K562 (cell line): ENCODE measurements around the gene INO80. TPM values are rescaled to one million over a fixed set of nuclear protein-coding genes. Genes with fewer than 3 reads are reported as not detected.

Experiments used
- ATAC-seq: fragments of 200-7000 bp; cut with Tn5 transposase; 3 replicates; pipeline ENCODE4 v1.9.1; 2020; ENCODE audit warnings: moderate library complexity
- BruUV-seq: library from RNA; stranded (reverse); fragments of 400-500 nt; replicated peaks from 2 replicates; lab custom pipeline; 2021; lab: Mats Ljungman, UMichigan
- CTCF ChIA-PET: fragments of 300-600 bp; formaldehyde crosslinking; extraction: SDS; loops from one replicate; lab custom pipeline; 2021; ENCODE audit warnings: low intra/inter-chr PET ratio; lab: Yijun Ruan, JAX
- POLR2A ChIA-PET: fragments of 300-600, 350-650 bp; sonication (Branson Sonifier 250); formaldehyde crosslinking; extraction: SDS; loops from one replicate; lab custom pipeline; 2021; ENCODE audit warnings: antibody characterized with exemption, inconsistent platforms; lab: Yijun Ruan, JAX
- DNase-seq, 4 experiments: peaks; one replicate each; pipeline versions ENCODE4 v3.0.0 to v3.0.0-alpha.2; 2011 to 2018; ENCODE audit warnings: low spot score in 3 of 4, mixed read lengths in 3 of 4; ENCODE audit errors: extremely low read depth in 1 of 4
- FAIRE-seq: peaks from 2 replicates; lab custom pipeline; 2011; peaks lifted over from hg19 to GRCh38; lab: Jason Lieb, UNC
- H2AFZ ChIP-seq: 2 replicates; pipeline ENCODE4 v1.6.0; 2011; ENCODE audit warnings: low read depth, low read length, control low read depth, inconsistent platforms
- H3K27ac ChIP-seq: fragments of 200-600 bp; 3 replicates; pipeline ENCODE4 v1.8.0; 2011; ENCODE audit warnings: low read depth, mild to moderate bottlenecking, control low read depth, inconsistent platforms, low read length, moderate library complexity, mixed read lengths; ENCODE audit errors: extremely low read depth
- H3K27me3 ChIP-seq, 2 experiments: fragments of 300-600 bp in 1 of 2; 2 replicates in 1 of 2; 3 replicates in 1 of 2; pipeline versions ENCODE4 v1.6.0 to v1.8.0; 2011; ENCODE audit warnings: inconsistent platforms in 2 of 2, low read length in 2 of 2, mild to moderate bottlenecking in 1 of 2, mixed read lengths in 1 of 2, moderate library complexity in 1 of 2; ENCODE audit not compliant: control insufficient read depth in 2 of 2, insufficient read depth in 2 of 2
- H3K36me3 ChIP-seq: fragments of 300-600 bp; 3 replicates; pipeline ENCODE4 v1.8.0; 2011; ENCODE audit warnings: mild to moderate bottlenecking, low read length, inconsistent platforms; ENCODE audit not compliant: control insufficient read depth, insufficient read depth
- H3K4me1 ChIP-seq, 2 experiments: fragments of 200-600 bp in 1 of 2; replicated peaks in 1 of 2; 2 replicates in 1 of 2; 3 replicates in 1 of 2; pipeline versions ENCODE4 v1.5.1 to v1.8.0; 2011; ENCODE audit warnings: inconsistent platforms in 2 of 2, low read length in 2 of 2, mild to moderate bottlenecking in 1 of 2, mixed read lengths in 1 of 2, moderate library complexity in 1 of 2; ENCODE audit not compliant: control insufficient read depth in 2 of 2, insufficient read depth in 2 of 2
- H3K4me2 ChIP-seq: 2 replicates; pipeline ENCODE4 v1.6.1; 2011; ENCODE audit warnings: low read length, control low read depth, inconsistent platforms, mixed read lengths; ENCODE audit not compliant: insufficient read depth
- H3K4me3 ChIP-seq: fragments of 200-600 bp; sonication (generic), shearing (Covaris generic); 2 replicates; pipeline ENCODE4 v1.5.1; 2016; ENCODE audit warnings: control low read depth, inconsistent platforms
- H3K79me2 ChIP-seq: fragments of 200-600 bp; 3 replicates; pipeline ENCODE4 v1.8.0; 2011; ENCODE audit warnings: low read length, inconsistent platforms; ENCODE audit not compliant: control insufficient read depth, insufficient read depth
- H3K9ac ChIP-seq, 2 experiments: 2 replicates each; pipeline versions ENCODE4 v1.6.0 to v1.6.1; 2011; ENCODE audit warnings: low read depth in 2 of 2, low read length in 2 of 2, control low read depth in 1 of 2, inconsistent platforms in 1 of 2, mild to moderate bottlenecking in 1 of 2, mixed read lengths in 1 of 2; ENCODE audit not compliant: insufficient read depth in 1 of 2
- H3K9me1 ChIP-seq: one replicate; pipeline ENCODE4 v1.6.0; 2011; ENCODE audit warnings: inconsistent platforms, mild to moderate bottlenecking, low read length, moderate library complexity; ENCODE audit not compliant: control insufficient read depth, insufficient read depth
- H3K9me3 ChIP-seq: replicated peaks from 2 replicates; pipeline ENCODE4 v1.5.1; 2011; ENCODE audit warnings: low read depth, low read length, inconsistent platforms; ENCODE audit not compliant: control insufficient read depth, insufficient read depth
- H4K20me1 ChIP-seq: replicated peaks from 2 replicates; pipeline ENCODE4 v1.6.1; 2011; ENCODE audit warnings: low read length, inconsistent platforms, mixed read lengths; ENCODE audit not compliant: control insufficient read depth, insufficient read depth
- BRD4 ChIP-seq: fragments of 200-600 bp; sonication (generic); IDR thresholded peaks from 2 replicates; pipeline ENCODE4 v1.6.1; 2017; ENCODE audit warnings: inconsistent platforms
- HNRNPLL ChIP-seq: fragments of 200-400 bp; formaldehyde crosslinking; IDR thresholded peaks from 2 replicates; pipeline ENCODE4 v1.6.1; 2017; ENCODE audit warnings: low read length, low read depth, mild to moderate bottlenecking; ENCODE audit not compliant: poor library complexity, severe bottlenecking
- KDM1A ChIP-seq, 2 experiments: fragments of 450-650 bp; IDR thresholded peaks; 2 replicates each; pipeline ENCODE4 v1.6.1; 2016; ENCODE audit warnings: mild to moderate bottlenecking in 2 of 2
- MCM7 ChIP-seq, 2 experiments: fragments of 450-650 bp; IDR thresholded peaks; 2 replicates each; pipeline ENCODE4 v1.6.1; 2016 to 2018
- NCOA1 ChIP-seq: fragments of 450-650 bp; IDR thresholded peaks from 2 replicates; pipeline ENCODE4 v1.6.1; 2016; ENCODE audit warnings: low read depth
- RCOR1 ChIP-seq, 2 experiments: IDR thresholded peaks; 2 replicates each; pipeline ENCODE4 v1.6.1; 2012; ENCODE audit warnings: low read depth in 2 of 2, low read length in 2 of 2, borderline replicate concordance in 1 of 2, improper control_type of control experiment in 1 of 2
- SRSF9 ChIP-seq: fragments of 200-400 bp; formaldehyde crosslinking; IDR thresholded peaks from 2 replicates; pipeline ENCODE4 v1.6.1; 2017; ENCODE audit warnings: low read depth, low read length, borderline replicate concordance
- ZNF583 ChIP-seq: fragments of 250-450 bp; sonication (Bioruptor Pico); IDR thresholded peaks from 2 replicates; pipeline ENCODE4 v1.4.0; 2020
- WGBS: fragments of 100-300 bp; shearing (Covaris generic); methylation state at CpG from one replicate; pipeline ENCODE4 v1.1.6; 2016; ENCODE audit warnings: low coverage, mixed read lengths; ENCODE audit not compliant: insufficient coverage; ENCODE audit errors: missing lambda C conversion rate; 5-methylcytosine and 5-hydroxymethylcytosine counted together
- in situ Hi-C: fragments of 300-500 bp; cut with MboI; formaldehyde crosslinking; loops from 4 replicates; pipeline ENCODE4 v1.15.0; 2018; ENCODE audit warnings: inconsistent platforms, mixed read lengths
- intact Hi-C: fragments of 100-400 bp; cut with micrococcal nuclease; formaldehyde crosslinking; loops from 2 replicates; pipeline ENCODE4 v1.14.2; 2022
- polyA plus RNA-seq, 8 experiments: library from polyadenylated mRNA; depleted of rRNA in 4 of 8; stranded (reverse) in 5 of 8; unstranded in 3 of 8; fragments of >200 nt; fragmentation: Nextera tagmentation in 2 of 8; fragmentation: Illumina TruSeq in 1 of 8; extraction: Ambion mirVana in 2 of 8; extraction: Trizol in 1 of 8; gene quantifications; 2 replicates each; pipeline versions ENCODE4 v1.2.1 to v1.2.3, GENCODE V29; 2011 to 2014; ENCODE audit warnings: inconsistent platforms in 1 of 8, missing spikeins in 1 of 8
- total RNA-seq, 7 experiments: library from RNA; depleted of rRNA in 6 of 7; stranded (reverse); fragments of >200 nt in 6 of 7; fragmentation: Illumina TruSeq in 2 of 7; extraction: Trizol in 2 of 7; gene quantifications; 2 replicates each; pipeline versions ENCODE4 v1.2.1 to v1.2.3, GENCODE V29; 2011 to 2021; ENCODE audit warnings: low replicate concordance in 1 of 7
- TF ChIP-seq, protein P1 (sequence below): sonication (generic); formaldehyde crosslinking; IDR thresholded peaks from 2 replicates; pipeline ENCODE4 v1.8.0; 2022; ENCODE audit warnings: missing genetic modification reagents, mild to moderate bottlenecking, borderline replicate concordance
- TF ChIP-seq, protein P2 (sequence below), 2 experiments: IDR thresholded peaks; 2 replicates each; pipeline ENCODE4 v1.6.1; 2012; ENCODE audit warnings: improper control_type of control experiment in 2 of 2, low read depth in 2 of 2, low read length in 2 of 2, borderline replicate concordance in 1 of 2
- TF ChIP-seq, protein P3 (sequence below): fragments of 450-650 bp; formaldehyde crosslinking; IDR thresholded peaks from 2 replicates; pipeline ENCODE4 v1.4.0; 2022; ENCODE audit warnings: missing genetic modification characterization

The INO80 gene
- total and polyA plus RNA-seq, 9 of the 15 experiments (the other 6 are each of a cell fraction or from before 2014, with no cell fraction given) = 1.1 to 25.7 (median 19.9) TPM

DNA sequence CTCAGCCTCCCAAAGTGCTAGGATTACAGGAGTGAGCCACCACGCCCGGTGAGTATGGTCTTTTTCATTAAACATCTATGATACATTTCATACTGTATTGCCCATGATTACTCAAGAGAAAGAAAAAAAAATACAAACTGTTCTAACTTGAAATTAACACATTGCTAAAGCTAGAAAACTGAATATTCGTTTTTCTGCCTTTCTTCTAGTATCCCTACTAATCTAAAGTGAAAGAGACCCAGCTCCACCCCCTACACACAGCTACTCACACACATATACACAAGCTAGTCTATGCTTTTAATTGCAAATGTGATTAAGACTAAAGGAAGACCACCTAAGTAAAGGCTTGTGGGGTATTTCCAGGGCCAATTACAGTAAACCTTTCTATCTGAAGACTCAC, 43.1 kb downstream of the INO80 start:
- no peaks in the 10 kb centered on the region for H4K20me1 ChIP-seq
- TF ChIP-seq MCM7 (IDR thresholded peaks at IDR 0.05) = no peak
- no peak for TF ChIP-seq ZNF583 (CRISPR knock-in tag)
- no peak for TF ChIP-seq RCOR1 (IDR thresholded peaks at IDR 0.05; ENCODE audit: borderline replicate concordance in 1 of 2, low read depth in 2 of 2, low read length in 2 of 2)
- TF ChIP-seq, protein P1, sequence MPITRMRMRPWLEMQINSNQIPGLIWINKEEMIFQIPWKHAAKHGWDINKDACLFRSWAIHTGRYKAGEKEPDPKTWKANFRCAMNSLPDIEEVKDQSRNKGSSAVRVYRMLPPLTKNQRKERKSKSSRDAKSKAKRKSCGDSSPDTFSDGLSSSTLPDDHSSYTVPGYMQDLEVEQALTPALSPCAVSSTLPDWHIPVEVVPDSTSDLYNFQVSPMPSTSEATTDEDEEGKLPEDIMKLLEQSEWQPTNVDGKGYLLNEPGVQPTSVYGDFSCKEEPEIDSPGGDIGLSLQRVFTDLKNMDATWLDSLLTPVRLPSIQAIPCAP (CRISPR knock-in tag) = no peak
- no peak for TF ChIP-seq HNRNPLL
- TF ChIP-seq, all 486 proteins: peak for 0
- no peaks in the 10 kb centered on the region for H3K9me1 ChIP-seq
- H3K79me2 ChIP-seq = no peaks in the 10 kb centered on the region
- in situ Hi-C loops (no loop called here), intact Hi-C loops (no loop called here)
- WGBS = 93% methylated on average over 3 of the region's 3 CpGs
- ChIA-PET POLR2A (interaction anchor here (0.7 to 1.1 kb wide), 2 partner anchors 113 to 935 kb away, joined by 3 to 4 read pairs; no protein-coding TSS in a partner anchor), CTCF (no interaction called here)
- no peak for FAIRE-seq
- no peak for ATAC-seq
- H2AFZ ChIP-seq = no peak overlapping the region
- peaks cover 84% of the 10 kb centered on the region for H3K36me3 ChIP-seq
- no peak overlapping the region for H3K9ac ChIP-seq
- H3K4me2 ChIP-seq = no peak overlapping the region
- H3K27me3 ChIP-seq = no peaks in the 10 kb centered on the region
- H3K4me3 ChIP-seq = no peak overlapping the region
- no peak for DNase-seq
- H3K9me3 ChIP-seq = no peaks in the 10 kb centered on the region
- H3K4me1 ChIP-seq = no peaks in the 10 kb centered on the region
- no TSS peak for BruUV-seq
- H3K27ac ChIP-seq = no peak overlapping the region

DNA sequence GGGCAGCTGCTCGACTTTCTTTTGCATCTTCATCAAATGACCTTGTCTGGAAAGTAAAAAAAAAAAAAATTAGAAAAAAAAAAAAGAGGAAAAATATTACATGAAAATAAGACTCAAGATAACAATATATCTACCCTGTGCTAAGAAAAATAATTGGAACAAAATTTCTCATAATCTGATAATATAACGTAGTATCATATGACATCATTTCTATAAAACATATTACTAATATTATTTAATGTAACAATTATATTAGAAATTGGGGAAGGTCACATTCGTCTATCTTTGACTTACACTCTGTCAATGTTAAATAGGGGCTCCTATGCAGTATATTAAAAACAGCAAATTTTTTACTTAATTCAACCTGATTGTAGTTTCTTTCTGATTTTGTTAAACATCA, 44.1 kb downstream of the INO80 start:
- peaks cover 85% of the 10 kb centered on the region for H3K36me3 ChIP-seq
- H3K4me1 ChIP-seq = no peaks in the 10 kb centered on the region
- H3K4me3 ChIP-seq = no peak overlapping the region
- H3K27ac ChIP-seq = no peak overlapping the region
- FAIRE-seq (no peak), DNase-seq (no peak), ATAC-seq (no peak)
- H2AFZ ChIP-seq = no peak overlapping the region
- no peaks in the 10 kb centered on the region for H3K27me3 ChIP-seq
- H3K4me2 ChIP-seq = no peak overlapping the region
- in situ Hi-C loops (no loop called here), intact Hi-C loops (no loop called here)
- H3K79me2 ChIP-seq = no peaks in the 10 kb centered on the region
- H4K20me1 ChIP-seq = no peaks in the 10 kb centered on the region
- H3K9me1 ChIP-seq = no peaks in the 10 kb centered on the region
- no peaks in the 10 kb centered on the region for H3K9me3 ChIP-seq
- ChIA-PET CTCF (interaction anchor here (0.6 kb wide), 1 partner anchor 108 kb away, joined by 3 read pairs; no protein-coding TSS in a partner anchor), POLR2A (no interaction called here)
- BruUV-seq = no TSS peak
- no peak overlapping the region for H3K9ac ChIP-seq
- WGBS = 90% methylated on average over 3 of the region's 3 CpGs
- TF ChIP-seq KDM1A (IDR thresholded peaks at IDR 0.05) = no peak
- TF ChIP-seq, protein P2, sequence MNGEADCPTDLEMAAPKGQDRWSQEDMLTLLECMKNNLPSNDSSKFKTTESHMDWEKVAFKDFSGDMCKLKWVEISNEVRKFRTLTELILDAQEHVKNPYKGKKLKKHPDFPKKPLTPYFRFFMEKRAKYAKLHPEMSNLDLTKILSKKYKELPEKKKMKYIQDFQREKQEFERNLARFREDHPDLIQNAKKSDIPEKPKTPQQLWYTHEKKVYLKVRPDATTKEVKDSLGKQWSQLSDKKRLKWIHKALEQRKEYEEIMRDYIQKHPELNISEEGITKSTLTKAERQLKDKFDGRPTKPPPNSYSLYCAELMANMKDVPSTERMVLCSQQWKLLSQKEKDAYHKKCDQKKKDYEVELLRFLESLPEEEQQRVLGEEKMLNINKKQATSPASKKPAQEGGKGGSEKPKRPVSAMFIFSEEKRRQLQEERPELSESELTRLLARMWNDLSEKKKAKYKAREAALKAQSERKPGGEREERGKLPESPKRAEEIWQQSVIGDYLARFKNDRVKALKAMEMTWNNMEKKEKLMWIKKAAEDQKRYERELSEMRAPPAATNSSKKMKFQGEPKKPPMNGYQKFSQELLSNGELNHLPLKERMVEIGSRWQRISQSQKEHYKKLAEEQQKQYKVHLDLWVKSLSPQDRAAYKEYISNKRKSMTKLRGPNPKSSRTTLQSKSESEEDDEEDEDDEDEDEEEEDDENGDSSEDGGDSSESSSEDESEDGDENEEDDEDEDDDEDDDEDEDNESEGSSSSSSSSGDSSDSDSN (IDR thresholded peaks at IDR 0.05; ENCODE audit: borderline replicate concordance in 1 of 2, low read depth in 2 of 2, low read length in 2 of 2) = no peak
- no peak for TF ChIP-seq BRD4
- TF ChIP-seq SRSF9 = no peak
- TF ChIP-seq, protein P3, sequence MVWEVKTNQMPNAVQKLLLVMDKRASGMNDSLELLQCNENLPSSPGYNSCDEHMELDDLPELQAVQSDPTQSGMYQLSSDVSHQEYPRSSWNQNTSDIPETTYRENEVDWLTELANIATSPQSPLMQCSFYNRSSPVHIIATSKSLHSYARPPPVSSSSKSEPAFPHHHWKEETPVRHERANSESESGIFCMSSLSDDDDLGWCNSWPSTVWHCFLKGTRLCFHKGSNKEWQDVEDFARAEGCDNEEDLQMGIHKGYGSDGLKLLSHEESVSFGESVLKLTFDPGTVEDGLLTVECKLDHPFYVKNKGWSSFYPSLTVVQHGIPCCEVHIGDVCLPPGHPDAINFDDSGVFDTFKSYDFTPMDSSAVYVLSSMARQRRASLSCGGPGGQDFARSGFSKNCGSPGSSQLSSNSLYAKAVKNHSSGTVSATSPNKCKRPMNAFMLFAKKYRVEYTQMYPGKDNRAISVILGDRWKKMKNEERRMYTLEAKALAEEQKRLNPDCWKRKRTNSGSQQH (CRISPR knock-in tag) = no peak
- TF ChIP-seq NCOA1 = no peak
